Measurements from ENCODE around the gene PLA2G1B.

DNA sequence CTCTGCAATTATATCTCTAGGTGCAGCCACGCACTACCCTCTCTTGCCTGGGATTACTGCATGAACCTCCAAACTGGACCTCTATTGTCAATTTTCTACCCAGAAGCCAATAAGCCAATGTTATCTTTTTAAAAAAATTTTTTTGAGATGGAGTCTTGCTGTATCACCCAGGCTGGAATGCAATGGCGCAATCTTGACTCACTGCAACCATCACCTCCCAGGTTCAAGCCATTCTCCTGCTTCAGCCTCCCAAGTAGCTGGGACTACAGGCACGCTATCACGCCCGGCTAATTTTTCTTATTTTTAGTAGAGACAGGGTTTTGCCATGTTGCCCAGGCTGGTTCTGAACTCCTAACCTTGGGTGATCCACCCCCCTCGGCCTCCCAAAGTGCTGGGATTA is 50.8 kb downstream of the PLA2G1B start:
- TF ChIP-seq, protein P1, sequence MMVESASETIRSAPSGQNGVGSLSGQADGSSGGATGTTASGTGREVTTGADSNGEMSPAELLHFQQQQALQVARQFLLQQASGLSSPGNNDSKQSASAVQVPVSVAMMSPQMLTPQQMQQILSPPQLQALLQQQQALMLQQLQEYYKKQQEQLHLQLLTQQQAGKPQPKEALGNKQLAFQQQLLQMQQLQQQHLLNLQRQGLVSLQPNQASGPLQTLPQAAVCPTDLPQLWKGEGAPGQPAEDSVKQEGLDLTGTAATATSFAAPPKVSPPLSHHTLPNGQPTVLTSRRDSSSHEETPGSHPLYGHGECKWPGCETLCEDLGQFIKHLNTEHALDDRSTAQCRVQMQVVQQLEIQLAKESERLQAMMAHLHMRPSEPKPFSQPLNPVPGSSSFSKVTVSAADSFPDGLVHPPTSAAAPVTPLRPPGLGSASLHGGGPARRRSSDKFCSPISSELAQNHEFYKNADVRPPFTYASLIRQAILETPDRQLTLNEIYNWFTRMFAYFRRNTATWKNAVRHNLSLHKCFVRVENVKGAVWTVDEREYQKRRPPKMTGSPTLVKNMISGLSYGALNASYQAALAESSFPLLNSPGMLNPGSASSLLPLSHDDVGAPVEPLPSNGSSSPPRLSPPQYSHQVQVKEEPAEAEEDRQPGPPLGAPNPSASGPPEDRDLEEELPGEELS (CRISPR knock-in tag; IDR thresholded peaks at IDR 0.05; ENCODE audit: borderline replicate concordance): no peak
- no peak for TF ChIP-seq CREB1 (IDR thresholded peaks at IDR 0.05)
- TF ChIP-seq CREB1 (CRISPR knock-in tag; IDR thresholded peaks at IDR 0.05): no peak
- no peak for TF ChIP-seq RCOR1 (IDR thresholded peaks at IDR 0.05; ENCODE audit: borderline replicate concordance in 1 of 2, low read depth in 2 of 2, low read length in 2 of 2)
- TF ChIP-seq GABPA (tag; conservative IDR thresholded peaks at IDR 0.05; ENCODE audit: low read depth): no peak
- TF ChIP-seq, protein P2, sequence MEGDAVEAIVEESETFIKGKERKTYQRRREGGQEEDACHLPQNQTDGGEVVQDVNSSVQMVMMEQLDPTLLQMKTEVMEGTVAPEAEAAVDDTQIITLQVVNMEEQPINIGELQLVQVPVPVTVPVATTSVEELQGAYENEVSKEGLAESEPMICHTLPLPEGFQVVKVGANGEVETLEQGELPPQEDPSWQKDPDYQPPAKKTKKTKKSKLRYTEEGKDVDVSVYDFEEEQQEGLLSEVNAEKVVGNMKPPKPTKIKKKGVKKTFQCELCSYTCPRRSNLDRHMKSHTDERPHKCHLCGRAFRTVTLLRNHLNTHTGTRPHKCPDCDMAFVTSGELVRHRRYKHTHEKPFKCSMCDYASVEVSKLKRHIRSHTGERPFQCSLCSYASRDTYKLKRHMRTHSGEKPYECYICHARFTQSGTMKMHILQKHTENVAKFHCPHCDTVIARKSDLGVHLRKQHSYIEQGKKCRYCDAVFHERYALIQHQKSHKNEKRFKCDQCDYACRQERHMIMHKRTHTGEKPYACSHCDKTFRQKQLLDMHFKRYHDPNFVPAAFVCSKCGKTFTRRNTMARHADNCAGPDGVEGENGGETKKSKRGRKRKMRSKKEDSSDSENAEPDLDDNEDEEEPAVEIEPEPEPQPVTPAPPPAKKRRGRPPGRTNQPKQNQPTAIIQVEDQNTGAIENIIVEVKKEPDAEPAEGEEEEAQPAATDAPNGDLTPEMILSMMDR (IDR thresholded peaks at IDR 0.05 in 2 of 3, conservative IDR thresholded peaks at IDR 0.05 in 1 of 3; ENCODE audit: insufficient read depth in 2 of 3, low read depth in 1 of 3, low read length in 3 of 3): no peak
- no peak for TF ChIP-seq HNRNPK (IDR thresholded peaks at IDR 0.05; ENCODE audit: low read depth, low read length, poor library complexity, severe bottlenecking)
- no peak for TF ChIP-seq L3MBTL2 (IDR thresholded peaks at IDR 0.05)

Data from K562 (cell line).